HG02623 (cell line): ENCODE data around the gene FSTL4.

Experiments
- ATAC-seq: cut with Tn5 transposase; IDR thresholded peaks from one replicate; pipeline ENCODE4 v1.9.1; 2021; ENCODE audit warnings: moderate library complexity; ENCODE audit not compliant: unreplicated experiment

The FSTL4 gene

DNA sequence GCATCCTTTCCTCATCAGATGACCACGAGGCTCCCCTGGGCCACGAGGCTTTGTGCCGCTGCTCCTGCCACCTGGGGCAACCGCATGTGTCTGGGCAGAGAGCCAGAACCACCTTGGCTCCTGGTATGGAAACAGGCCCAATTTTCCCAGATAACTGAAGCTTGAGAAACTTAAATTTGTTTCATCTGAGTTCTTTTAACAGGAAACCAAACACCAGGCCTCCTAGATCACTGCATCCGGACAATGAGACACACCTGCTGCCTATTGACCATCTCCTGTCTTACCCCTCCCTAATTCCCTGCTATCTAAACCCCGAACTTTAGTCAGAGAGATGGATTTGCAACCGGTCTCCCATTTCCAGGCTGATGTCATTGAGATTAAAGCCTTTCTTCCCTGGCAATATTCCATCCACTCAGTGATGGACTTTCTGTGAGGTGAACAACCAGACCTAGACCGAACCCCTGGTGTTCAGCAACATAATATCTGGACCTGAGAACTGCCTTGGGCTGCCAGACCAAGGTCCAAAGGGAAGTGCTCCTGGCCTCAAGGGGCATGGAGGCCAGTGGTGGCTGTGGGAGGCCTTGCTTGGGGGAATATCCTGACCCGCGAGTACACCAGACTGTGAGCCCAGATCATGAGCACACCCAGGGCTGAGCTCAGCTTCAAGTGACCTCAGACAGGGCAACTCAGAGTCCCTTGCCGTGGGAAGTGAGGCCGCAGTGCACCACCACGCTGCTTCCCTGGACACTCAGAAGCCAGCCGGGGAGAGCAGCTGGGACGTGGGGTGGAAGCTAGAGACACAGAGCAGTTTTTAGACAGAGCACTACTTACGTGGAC, 360.8 kb downstream of the FSTL4 start:
- no peak for ATAC-seq

DNA sequence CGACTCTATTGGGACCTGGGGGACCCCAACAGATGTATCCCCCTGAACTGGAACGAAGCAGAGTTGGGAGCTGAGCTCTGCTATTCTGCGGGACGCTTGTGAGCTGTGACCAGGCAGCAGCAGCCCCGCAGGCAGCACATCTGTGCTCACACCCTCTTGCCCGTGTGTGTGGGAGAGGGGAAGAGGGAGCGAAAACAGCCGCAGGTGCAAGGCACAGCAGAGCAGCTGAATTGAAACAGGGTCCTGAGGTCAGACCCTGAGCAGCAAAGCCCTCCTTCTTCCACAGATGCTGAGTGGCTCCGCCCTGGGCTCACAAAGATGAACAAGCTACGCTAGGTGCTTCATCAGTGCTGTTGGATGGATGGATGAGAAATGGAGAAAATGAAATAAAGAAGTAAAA, 361.8 kb downstream of the FSTL4 start:
- no peak for ATAC-seq

DNA sequence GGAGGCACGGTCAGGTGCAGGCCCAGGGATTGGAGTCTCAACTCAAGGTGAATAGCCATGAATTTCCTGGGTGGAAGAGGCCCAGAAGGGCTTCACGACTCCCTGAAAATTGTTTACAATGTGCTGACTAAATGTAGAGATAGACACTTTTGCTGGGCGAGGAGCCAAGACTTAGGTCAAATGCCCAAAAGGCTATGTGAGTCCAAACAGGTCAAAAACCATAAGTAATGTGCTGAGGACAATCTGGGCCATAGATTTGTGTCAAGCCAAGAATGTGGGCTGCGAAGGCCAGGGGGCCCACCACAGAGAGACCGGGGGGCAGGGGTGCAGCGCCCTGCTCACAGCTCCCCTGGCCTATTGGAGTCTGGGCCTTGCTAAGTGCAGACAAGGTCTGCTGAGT, 362.7 kb downstream of the FSTL4 start:
- no peak for ATAC-seq

DNA sequence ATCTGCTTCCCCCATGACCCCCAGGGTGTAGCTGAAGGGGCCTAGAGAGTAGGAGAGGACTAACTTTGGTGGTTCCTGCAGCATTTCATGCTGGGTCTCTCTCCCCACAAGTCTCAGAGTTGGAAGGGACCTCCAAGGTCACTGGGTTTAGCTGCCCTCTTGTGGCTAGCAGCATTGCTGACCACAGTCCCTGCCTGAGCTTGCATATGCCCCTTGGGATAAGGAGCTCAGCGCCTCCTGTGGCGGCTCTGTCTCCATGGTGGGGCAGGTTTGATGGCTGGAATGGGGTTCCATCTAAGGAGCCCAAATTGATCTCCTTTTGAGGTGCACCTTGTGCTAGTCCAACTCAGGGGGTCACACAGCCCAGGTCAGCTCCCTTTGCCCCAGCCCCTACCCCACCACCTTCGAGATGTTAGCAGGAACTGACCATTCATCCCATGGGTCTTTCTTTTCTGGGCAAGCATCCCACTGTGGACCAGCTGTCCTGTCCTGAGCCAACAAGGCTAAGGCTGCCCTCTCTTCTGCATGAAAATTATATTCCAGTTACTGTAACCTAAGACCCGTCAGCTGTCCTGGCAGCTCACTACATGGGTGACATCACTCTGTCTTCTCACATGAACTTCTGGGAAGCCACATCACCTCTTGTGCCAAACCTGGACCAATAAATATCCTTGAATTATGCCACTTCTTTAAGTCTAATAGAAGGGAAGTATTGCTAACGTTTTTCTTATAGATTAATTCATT, 364.3 kb downstream of the FSTL4 start:
- no peak for ATAC-seq

DNA sequence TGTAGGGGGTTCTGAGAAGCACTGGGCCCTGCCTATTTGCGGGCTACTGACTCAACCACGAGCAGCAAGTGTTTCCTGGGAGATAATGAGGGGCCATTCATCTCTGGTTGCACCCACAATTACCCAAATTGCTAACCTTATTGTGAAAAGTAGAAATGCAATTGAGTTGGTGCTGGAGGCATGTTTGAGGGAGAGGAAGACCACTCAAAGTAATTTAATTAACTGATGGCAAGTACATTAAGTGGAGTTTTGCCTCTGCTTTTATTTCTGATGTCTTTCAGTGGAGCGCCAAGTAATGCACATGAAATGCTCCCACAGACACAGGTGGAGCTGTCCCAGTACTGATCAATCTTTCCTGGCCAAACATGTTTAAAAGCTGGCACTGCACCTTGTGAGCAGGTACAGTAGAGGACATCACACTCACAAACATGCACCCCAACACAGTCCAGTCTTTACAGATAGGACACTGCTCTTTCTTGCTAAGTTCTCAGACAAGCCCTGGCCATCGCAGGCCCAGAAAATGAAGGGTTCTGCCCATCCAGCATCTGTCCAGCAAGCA, 365.1 kb downstream of the FSTL4 start:
- no peak for ATAC-seq

DNA sequence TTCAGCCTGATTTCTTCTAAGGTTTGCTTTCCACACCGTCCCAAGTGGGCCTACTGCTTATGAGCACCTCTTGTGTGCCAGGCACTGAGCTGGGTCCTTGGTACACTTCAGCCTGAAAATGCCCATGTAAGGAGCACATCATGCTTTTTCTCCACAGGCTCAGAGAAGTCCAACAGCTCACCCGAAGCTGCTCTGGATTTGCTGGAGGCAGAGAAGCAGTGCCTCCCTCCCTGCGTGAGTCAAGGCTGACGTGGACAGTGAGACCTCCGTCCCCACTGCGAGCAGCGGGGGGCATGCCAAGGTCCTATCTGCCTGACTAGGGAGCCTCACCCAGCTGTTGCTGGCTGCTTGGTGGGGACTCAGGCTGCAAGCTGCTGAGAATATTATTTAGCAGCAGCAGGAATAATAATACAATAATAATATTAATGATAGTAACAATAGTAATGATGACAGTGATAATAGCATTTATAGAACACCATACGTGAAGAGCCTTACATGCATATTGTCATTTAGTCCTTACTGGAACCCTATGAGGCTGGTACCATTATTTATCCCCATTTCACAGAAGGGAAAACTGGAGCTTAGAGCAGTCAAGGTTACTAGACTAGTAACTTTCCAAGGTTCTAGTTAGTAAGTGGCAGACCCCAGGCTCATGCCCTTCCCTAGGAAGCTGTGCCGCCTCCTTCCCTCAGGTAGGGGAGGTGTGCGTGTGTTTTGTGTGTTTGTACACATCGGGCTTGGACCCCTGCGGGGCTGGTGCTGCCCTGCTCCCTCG, 365.8 kb downstream of the FSTL4 start:
- ATAC-seq = no peak

DNA sequence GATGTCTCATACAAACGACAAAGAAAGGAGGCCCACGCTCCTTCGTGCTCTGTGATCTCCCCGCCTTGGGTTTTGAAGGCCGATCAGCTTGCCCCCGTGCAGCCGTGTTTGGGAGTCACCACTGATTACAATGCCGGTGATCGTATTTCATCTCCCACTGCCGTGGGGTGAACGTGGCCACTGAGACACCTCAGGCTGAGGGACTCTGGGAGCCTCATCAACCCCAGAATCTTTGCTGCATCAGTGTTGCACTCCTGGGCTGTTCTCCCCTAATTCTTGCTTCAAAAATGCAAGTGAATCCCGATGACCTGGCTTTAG, 366.3 kb downstream of the FSTL4 start:
- no peak for ATAC-seq

DNA sequence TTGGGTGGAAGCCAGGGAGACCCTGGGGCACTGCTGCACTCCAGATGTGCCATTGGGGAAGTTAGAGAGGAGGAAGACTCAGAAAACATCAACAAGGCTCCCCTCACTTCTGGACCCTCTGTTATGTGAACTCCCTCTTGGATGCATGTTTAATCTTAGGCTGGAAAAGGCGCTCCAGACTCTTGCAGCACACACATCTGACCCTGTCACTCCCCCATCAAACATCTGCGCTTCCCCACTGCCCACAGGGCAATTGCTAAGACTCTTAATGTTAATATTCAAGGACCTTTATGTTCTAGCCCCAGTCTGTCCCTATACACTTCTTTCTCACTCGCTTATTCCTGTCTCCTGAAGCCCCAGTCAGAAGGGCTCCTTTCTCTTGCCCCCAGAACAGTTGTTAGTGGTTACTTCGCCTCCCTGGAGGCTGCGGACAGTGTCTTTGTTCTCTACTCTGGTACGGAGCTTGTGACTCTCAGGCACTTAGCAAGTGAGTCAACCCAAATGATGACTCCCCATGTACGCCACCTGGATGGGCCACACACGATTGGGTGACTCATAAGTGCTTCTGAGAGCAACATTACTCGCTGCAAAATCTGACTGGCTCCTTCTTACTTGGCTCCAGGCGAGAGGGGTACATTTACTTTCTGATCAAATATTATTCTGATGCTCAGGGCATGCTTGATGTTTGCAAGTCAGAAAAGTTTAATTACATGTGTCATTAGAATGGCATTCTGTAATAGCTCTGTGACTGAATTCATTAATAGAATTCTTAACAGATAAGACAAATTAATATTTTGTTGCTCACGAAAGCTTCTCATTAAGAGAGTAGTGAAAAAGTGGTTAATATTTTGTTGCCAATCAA, 366.9 kb downstream of the FSTL4 start:
- ATAC-seq = no peak

DNA sequence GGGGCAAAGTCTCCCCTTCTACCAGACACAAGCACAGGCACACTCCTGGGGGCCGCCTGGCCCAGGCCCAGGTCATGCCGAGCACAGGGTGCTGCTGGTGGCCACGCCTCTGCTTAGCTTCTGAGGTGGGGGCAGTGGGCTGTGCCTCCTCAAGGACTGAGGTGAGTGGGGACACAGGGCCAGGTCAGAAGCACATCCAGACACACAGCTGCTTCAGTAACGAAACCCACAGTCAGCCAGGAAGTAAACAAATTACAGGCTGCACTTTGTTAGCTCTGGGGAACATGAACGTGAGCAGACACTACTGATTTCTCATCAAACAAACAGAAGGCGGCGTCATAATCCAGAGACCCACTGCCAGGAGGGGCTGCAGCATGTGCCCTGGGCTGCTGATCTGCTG, 368.1 kb downstream of the FSTL4 start:
- peak; percentile 52 for ATAC-seq

DNA sequence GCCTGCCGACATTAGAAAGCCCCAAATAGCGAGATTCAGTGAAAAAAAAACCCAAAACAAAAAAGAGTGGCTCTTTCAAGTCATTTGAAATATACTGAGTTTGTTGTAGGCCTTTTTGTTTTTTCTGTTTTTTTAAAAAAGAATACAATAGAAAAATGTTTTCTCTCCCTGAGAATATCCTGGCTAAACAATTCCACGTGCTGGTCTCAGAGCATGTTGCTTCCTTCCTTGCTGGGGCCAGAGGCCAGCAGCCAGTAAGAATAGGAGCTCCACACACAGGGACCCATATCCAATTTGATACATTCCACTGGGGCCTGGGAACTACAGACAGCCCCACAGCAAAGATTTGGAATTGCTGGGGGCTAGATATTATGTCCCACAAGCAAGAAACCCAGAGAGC, 369.1 kb downstream of the FSTL4 start:
- no peak for ATAC-seq

DNA sequence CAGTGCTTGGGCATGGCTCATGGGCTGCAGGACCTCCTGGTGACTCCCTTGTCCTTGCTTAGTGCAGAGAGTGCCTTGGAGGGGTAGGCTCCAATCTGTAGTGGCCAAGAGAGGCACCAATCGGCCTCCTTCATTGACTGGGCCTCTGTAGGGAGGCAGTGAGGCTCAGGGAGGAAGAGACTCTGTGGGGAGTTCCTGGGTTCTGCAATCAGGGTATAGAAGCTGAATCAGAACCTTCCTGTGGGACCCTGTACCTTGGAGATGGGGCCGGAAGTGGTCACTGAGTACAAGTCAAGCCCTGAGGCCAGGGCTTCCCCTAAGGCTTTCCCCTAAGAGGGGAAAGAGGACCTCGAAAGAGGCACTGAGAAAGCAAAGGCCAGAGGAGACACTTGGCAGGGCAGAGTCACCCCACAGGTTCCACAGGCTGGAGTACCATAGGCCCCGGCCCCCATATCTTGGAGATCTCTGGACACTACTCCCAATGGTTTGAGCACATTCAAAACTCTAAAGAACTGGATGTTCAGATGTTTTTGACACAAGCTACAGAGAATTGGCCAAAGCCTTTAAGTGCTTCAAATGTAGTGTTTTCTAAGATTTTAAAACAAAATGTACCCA, 370.0 kb downstream of the FSTL4 start:
- ATAC-seq = no peak

DNA sequence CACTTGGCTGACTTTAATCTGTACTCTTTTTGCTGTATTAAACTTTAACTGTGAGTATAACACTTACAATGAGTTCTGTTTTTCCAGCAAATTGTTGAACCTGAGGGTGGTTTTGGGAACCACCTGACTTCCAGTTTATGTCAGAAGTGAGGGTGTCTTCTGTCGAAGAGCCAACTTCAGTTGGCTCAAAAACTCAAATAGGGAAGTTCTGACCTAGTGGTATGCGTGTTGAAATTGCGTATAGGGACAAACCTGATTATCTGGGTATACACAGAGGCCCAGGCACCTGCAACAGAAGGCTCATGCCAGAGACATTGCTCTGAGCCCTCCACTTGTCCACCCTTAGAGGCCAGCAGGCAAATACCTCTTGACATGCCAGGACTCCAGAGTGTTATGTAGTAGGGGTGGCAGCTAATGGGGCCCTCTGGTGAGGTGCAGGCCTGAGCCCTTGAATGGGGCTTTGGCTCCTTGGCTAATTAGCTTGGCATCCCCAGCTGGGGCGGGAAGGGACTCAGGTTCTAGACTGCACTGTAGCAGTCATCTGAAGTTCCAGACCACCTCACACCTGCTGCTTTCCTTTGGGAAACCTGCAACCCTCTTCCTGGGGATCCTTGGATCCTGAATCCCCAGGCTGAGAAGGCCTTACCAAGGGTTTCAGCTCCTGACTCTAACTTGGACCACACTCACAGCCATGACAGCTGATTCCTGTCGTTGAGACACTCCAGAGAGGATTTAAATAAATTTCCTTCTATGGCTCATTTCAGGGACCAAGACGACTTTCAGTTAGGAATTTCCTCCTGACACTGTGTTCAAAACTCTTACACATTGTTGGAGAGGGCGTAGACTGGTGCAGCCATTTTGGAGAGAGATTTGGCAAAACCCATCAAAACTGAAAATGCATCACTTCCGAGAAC, 370.9 kb downstream of the FSTL4 start:
- ATAC-seq = no peak

DNA sequence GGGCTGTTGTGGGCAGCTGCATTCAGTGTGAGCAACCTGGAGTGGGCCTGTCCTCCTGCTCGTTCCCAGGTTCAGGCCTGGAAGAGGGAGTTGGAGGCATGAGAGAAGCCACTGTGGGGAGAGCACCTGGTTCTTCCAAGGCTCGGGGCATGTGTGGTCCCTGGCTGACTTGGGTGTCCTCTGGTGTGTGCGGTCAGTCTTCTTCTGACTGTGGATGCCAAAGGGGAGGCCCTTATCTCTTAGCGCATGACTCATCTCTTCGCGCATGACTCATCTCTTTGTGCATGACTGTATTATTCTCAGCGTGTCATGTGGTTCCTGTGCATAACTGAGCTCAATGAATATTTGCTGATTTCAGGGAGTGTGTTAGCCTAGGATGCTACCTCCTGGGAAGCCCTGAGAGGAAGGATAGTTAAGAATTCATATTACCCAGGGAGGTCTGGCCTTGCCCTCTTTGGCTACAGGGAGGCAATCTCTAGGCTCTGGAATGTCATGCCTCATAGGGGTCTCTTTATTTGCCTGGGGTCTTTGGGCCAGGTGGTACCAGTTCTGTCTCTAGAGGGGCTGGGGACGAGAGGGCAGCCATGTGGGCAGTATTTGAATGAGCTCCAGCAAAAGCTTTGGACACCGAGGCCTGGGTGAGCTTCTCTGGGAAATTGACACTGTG, 371.8 kb downstream of the FSTL4 start:
- peak; percentile 40 for ATAC-seq

DNA sequence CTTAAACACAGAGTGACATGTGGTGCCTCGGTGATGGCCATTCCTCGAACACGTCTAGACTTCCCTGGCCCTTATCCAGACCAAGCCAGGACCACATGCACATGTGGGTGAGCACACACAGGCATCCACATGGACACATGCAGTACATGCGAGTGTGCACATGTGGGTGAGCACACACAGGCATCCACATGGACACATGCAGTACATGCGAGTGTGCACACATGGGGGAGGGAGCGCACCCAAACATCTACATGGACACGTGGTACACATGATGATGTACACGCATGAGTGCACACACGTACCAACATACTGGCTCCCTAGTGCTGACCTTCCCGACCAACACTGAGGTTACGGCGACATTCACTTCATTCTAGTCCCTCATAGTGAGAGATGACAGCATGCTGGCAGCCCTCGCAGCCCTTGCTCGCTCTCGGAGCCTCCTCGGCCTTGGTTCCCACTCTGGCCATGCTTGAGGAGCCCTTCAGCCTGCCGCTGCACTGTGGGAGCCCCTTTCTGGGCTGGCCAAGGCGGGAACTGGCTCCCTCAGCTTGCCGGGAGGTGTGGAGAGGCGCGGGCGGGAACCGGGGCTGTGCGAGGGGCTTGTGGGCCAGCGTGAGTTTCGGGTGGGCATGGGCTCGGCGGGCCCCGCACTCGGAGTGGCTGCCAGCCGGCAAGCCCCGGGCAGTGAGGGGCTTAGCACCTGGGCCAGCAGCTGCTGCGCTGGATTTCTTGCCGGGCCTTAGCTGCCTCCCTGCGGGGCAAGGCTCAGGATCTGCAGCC, 373.7 kb downstream of the FSTL4 start:
- no peak for ATAC-seq

DNA sequence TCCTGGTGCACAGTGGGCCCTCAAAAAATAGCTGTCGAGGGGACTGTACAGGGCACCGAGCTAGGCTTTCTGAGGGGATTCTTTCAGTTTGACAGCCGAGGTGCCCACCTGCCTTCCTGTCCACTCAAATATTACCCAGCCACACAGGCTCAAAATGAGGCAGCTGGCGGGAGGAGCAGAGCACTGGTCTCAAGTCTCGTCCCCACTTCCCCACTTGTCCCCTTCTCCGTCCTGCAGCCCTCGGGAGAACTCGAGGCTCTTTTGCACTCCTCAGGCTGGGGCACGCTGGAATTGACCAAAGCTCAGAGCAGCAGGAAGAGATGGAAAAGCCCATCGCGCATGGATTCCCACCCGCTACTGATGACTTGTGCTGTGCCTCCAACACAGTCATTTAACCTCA, 375.4 kb downstream of the FSTL4 start:
- no peak for ATAC-seq

DNA sequence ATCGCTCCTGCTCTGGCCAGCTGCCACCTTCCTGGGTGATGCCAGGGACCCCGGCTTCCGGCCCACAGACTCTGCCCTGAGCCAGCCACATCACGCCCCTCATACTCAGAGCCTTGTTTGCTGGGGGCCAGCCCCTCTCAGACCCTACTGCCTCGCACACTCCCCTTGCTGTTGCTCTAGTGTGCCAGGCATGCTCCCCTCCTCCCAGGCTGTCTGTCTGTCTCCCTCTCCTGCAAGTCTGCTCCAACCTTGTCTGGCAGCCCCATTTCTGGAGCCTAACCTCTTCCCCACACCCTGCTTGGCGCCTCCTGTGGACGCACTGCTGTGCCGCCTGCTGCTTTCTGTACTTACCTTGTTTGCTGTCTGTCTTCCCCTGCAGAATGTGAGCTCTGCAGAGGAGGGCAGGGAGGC, 375.8 kb downstream of the FSTL4 start:
- ATAC-seq = no peak

DNA sequence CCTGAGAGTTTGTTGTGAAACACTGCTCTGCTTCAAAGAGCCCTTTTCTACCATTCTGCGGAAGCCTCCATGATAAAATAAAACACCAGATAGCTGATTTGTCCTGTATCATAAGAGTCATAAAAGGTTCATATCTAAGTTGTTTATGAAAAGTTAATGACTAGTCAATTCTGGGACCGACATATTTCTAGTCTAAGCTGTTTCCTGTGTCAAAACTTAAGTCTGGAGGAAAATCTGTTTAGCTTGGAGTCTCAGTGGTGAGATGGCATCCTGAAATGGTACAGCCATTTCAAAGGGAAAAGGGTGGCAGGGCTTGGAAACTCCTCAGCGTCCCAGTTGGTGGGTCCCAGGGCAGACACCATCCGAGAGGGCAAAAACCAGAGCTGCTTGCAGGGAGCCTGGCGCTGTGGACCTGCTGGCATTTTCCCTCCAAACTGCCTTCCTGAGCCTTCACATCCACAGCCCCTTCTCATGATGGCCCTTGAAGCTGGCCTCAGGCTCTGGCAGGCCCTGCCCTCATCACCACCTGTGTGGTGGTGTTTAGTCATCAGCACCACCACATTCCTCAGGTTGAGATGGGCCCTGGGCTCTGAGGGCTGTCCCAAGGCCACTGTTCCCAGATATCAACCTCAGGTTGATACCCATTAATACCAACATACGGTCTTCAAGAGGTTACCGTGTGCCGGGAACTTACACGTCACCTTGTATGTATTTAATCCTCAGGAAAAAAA, 376.5 kb downstream of the FSTL4 start:
- ATAC-seq = no peak
